HG02588 (cell line): ENCODE results near the gene PNMA3.
"Not testable (repeated sequence)": the region's sequence is repeated elsewhere in the genome, so short reads cannot be mapped to it uniquely, and the experiment has no call there.

Experiments
- ATAC-seq: cut with Tn5 transposase; IDR thresholded peaks from one replicate; pipeline ENCODE4 v1.9.1; 2021; ENCODE audit warnings: mild to moderate bottlenecking, moderate library complexity; ENCODE audit not compliant: unreplicated experiment

PNMA3 gene

DNA sequence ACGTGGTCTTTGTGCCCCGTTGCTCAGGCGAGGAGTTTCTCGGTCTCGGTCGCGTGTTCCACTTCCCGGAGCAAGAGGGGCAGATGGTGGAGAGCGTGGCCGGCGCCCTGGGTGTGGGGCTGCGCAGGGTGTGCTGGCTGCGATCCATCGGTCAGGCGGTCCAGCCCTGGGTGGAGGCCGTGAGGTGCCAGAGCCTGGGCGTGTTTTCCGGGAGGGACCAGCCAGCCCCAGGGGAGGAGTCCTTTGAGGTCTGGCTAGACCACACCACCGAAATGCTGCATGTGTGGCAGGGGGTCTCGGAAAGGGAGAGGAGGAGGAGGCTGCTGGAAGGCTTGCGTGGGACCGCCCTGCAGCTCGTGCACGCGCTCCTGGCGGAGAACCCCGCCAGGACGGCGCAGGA, 17.1 kb downstream of the PNMA3 start:
- ATAC-seq: not testable (repeated sequence)

DNA sequence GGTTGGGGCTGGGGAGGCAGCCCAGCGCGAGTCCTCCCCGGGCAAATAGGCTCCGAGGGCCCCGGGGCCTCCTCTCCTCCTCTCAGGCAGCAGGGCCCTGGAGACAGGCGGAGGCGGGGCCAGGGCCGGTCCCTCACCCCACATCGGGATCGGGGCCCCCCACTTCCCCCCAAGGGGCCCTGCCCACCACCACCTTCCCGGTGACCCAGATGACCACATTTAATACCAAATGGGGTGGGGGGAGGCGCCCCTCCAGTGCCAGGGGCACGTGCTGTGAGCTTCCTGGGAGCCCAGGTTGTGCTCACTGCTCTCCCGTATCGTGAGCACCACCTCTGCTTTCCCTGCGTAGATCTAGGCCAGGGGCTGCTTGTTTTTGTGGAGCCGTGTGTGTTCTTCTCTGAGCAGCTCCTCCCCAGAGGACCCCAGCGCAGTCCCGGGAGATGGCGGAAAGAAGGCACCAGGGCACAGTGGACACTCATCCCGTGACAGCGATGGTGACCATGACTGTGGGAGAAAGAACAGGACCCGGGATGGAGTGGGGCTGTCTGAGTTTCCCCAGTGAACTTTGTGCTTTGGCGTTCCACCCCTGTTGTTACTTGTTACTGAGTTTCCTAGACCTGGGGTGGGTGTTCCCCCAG, 18.1 kb downstream of the PNMA3 start:
- no peak for ATAC-seq

DNA sequence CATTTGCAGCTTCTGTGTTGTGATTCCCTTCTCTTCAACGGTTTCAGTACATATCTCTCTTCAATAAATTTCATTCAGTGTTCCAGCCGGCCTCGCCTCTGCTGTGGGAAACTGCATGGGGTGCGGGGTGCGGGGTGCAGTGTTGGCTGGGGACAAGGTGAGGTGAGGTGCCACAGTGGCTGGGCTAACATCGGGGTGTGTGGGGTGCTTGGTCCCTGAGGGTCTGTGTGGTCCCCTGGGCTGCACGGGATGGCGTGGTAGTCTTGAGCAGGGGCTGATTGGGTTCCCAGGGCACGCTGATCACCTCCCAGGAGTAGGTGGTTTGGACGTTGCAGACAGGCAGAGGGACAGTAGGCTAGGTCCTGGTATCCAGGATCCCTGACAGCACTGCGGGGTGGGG, 18.7 kb downstream of the PNMA3 start:
- ATAC-seq: no peak

DNA sequence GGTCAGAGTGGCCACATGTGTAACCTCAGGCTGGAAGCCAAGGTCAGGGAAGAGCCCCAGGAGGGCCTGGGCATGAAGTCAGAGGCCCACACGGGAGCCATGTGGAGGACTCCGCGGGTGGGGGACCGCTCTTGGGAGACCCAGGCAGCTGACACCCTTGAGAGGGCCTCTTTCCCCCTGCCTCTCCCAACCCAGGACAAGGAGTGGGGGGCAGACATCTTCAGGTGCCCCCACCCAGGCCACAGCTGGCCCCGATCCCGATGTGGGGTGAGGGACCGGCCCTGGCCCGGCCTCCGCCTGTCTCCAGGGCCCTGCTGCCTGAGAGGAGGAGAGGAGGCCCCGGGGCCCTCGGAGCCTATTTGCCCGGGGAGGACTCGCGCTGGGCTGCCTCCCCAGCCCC, 19.1 kb downstream of the PNMA3 start:
- no peak for ATAC-seq

DNA sequence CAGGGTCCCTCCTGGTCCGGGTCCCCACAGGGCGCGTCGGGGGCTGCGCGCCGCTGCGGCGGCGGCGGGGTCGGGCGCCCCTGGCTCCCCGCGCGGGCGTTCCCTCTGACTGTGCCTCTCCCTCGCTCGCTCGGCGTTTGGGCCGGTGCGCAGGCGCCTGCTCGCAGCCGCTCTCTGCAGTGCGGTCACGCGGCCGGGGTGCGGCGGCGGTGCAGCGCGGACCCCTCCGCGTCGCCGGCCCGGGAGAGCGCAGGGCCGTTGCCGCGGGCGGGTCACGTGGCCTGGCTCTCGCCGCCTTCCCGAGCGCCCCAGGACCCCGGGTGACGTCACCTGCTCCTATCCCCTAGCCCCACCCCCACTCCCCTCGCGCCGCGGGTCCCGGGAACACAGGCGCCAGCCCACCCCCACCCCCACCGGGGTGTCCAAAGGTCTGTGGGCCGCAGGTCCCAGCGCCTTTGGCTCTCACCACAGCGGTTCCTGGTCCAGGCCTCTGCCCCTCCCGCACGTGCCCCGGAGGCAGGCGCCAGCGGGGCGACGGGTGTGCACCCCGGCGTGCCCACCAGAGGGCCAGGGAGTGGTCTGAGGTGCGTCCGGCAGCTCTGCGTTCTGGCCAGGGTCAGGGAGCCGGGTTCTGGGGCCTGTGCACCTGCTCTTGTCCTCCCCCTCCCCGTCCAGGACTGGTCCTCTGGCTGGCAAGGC, 21.3 kb downstream of the PNMA3 start:
- ATAC-seq: not testable (repeated sequence)

DNA sequence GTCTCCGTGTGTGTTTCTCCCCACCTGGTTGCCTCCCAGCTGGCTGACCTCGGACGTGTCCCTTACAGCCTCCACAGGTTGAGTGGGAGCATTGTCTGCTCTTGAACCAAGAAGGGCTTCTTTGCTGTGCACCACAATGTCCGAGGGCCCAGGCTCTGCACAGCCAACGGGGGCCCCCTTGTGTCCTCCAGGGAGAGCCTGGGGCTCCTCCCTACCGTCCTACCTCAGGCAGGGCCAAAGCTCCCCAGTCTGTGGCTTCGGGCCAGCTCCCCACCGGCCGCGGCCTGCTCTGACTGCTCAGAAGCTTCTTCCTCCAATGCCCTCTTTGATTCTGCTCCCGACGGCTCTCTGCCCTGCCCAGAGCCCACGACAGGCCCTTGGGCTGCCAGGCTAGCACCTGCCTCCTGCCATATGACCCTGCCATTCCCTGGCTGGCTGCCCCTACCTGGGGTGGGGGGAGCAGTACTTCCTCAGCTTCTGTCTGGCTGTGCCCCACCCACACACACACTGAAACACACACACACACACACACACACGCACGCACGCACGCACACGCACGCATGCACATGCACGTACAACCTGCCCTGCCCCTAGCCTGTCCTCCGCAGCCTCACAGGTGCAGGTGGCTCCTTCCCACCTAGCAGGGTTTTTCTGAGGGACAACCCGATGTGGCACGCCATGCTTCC, 27.1 kb downstream of the PNMA3 start:
- ATAC-seq: not testable (repeated sequence)

DNA sequence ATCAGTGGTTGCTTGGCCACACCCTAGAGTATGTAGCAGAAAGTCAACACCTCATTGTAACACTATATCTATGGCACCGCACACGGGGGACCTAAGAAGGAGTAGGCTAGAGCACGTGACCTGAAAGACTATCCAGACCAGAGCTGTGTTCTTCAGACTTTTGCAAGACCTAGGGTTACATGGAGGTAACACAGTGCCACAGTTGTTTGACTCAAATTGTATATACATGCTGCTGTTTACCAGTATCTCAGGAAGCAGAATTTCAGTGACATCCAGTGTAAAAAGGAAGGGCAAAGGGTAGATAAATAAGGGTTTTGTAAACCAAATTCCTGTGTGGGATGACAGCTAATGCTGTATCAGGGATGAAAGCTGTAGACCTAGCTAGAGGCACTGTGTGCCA, 46.1 kb downstream of the PNMA3 start:
- no peak for ATAC-seq

DNA sequence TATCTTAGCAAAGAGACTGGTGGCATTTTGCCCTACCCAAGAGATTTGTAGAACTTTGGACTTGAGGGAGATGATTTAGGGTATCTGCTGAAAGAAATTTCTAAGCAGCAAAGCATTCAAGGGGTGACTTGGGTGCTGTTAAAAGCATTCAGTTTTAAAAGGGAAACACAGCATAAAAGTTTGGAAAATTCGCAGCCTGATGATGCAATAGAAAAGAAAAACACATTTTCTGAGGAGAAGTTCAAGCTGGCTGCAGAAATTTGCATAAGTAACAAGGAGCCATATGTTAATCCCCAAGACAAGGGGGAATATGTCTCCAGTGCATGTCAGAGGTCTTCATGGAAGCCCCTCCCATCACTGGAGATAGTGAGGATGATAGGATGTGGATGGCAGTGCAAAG, 48.7 kb downstream of the PNMA3 start:
- ATAC-seq: not testable (repeated sequence)

DNA sequence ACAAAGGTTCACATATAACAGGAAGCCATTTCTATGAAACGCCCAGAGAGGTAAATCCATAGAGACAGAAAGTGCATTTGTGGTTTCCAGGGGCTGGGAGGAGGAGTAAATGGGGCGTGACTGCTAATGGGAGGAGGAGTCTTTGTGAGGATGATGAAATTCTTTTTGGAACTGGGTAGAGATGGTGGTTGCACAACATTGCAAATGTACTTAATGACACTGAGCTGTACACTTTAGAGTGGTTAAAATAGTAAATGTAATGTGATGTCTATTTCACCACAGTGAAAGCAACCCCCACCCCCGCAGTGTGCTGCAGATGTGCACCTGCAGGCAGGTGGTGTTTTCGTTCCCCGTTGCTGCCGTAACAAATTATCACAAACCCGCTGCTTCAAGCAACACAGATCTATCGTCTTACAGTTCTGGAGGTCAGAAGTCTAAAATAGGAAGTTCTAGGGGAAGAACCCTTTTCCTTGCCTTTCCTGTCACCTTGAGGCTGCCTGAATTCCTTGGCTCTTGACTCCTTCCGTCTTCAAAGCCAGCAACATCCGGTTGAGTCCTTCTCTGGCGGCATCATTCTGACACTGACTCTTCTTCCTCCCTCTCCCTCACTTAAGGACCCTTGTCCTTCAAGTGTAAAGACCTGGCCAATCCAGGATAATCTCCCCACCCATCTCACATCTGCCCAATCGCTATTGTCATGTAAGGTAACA, 50.0 kb downstream of the PNMA3 start:
- ATAC-seq: not testable (repeated sequence)
